A673 (cell line): ENCODE measurements around the gene GPLD1.

Experiments
- EZH2 ChIP-seq: fragments of 200-600 bp; sonication (generic); IDR thresholded peaks from 2 replicates; pipeline ENCODE4 v1.6.1; 2017; ENCODE audit warnings: borderline replicate concordance, low read depth, mild to moderate bottlenecking, mixed read lengths, antibody characterized with exemption, low read length; ENCODE audit not compliant: poor library complexity, severe bottlenecking
- TF ChIP-seq, protein P1 (sequence below): fragments of 300-800, 200-600 bp; sonication (generic); conservative IDR thresholded peaks from 2 replicates; pipeline ENCODE4 v1.5.1; 2017; ENCODE audit warnings: low read depth, mild to moderate bottlenecking, antibody characterized with exemption, low read length, moderate library complexity, mixed read lengths

DNA sequence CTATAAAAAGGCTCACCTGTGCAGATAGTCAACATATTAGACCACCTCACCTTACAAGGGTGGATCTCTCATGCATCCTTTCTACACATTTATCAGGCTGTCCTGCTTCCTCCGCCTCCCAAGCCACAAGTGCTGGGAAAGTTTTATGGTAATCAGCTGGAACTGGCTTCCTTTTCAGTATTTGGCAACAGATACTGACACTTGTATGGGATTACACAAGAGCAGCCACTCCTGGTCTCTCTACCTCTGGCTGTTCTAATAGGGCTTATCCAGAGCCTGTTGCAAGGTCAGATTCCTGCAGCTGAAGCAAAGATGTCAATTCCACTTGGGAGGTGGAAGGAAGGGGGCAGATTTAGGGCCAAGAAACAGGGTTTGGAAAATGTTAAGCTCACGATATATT lies 503 bp upstream of the GPLD1 start:
- TF ChIP-seq, protein P1, sequence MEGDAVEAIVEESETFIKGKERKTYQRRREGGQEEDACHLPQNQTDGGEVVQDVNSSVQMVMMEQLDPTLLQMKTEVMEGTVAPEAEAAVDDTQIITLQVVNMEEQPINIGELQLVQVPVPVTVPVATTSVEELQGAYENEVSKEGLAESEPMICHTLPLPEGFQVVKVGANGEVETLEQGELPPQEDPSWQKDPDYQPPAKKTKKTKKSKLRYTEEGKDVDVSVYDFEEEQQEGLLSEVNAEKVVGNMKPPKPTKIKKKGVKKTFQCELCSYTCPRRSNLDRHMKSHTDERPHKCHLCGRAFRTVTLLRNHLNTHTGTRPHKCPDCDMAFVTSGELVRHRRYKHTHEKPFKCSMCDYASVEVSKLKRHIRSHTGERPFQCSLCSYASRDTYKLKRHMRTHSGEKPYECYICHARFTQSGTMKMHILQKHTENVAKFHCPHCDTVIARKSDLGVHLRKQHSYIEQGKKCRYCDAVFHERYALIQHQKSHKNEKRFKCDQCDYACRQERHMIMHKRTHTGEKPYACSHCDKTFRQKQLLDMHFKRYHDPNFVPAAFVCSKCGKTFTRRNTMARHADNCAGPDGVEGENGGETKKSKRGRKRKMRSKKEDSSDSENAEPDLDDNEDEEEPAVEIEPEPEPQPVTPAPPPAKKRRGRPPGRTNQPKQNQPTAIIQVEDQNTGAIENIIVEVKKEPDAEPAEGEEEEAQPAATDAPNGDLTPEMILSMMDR = no peak
- no peak for TF ChIP-seq EZH2
